Glutamatergic neuron (in vitro differentiated cells): Measurements from ENCODE around the gene ABCA13. TPM values are rescaled to one million over a fixed set of nuclear protein-coding genes. Genes with fewer than 3 reads are reported as not detected.

ENCODE experiments used
- DNase-seq: peaks from one replicate; pipeline ENCODE4 v3.0.0; 2022
- H3K27ac Mint-ChIP-seq: one replicate; pipeline ENCODE4 v1.8.0; 2020; ENCODE audit warnings: mild to moderate bottlenecking, mixed read lengths, inconsistent platforms; ENCODE audit not compliant: unreplicated experiment
- H3K27me3 Mint-ChIP-seq: one replicate; pipeline ENCODE4 v1.8.0; 2020; ENCODE audit warnings: mild to moderate bottlenecking, moderate library complexity, mixed read lengths, inconsistent platforms; ENCODE audit not compliant: unreplicated experiment
- H3K36me3 Mint-ChIP-seq: one replicate; pipeline ENCODE4 v1.8.0; 2020; ENCODE audit warnings: mild to moderate bottlenecking, mixed read lengths, inconsistent platforms; ENCODE audit not compliant: unreplicated experiment
- H3K4me1 Mint-ChIP-seq: one replicate; pipeline ENCODE4 v1.8.0; 2020; ENCODE audit warnings: mild to moderate bottlenecking, low read depth, mixed read lengths, inconsistent platforms; ENCODE audit not compliant: unreplicated experiment
- H3K4me3 Mint-ChIP-seq: one replicate; pipeline ENCODE4 v1.8.0; 2020; ENCODE audit warnings: mild to moderate bottlenecking, mixed read lengths, inconsistent platforms; ENCODE audit not compliant: unreplicated experiment
- H3K9me3 Mint-ChIP-seq: one replicate; pipeline ENCODE4 v1.8.0; 2020; ENCODE audit warnings: mild to moderate bottlenecking, moderate library complexity, mixed read lengths, inconsistent platforms; ENCODE audit not compliant: unreplicated experiment
- total RNA-seq: library from RNA; stranded (reverse); fragmentation: NEBNext Ultra II Directional; extraction: Animal tissue kit (Norgen Biotek cat#: 25700); gene quantifications from one replicate; pipeline ENCODE4 v1.2.1, GENCODE V29; 2021; ENCODE audit not compliant: unreplicated experiment
- TF ChIP-seq, protein P1 (sequence below): fragments of 200-600 bp; sonication (generic); IDR thresholded peaks from one replicate; pipeline ENCODE4 v1.5.0; 2021; ENCODE audit not compliant: partially characterized antibody, unreplicated experiment

ABCA13 gene
- total RNA-seq, 1 donor from 2014 or later: 0.61 TPM

DNA sequence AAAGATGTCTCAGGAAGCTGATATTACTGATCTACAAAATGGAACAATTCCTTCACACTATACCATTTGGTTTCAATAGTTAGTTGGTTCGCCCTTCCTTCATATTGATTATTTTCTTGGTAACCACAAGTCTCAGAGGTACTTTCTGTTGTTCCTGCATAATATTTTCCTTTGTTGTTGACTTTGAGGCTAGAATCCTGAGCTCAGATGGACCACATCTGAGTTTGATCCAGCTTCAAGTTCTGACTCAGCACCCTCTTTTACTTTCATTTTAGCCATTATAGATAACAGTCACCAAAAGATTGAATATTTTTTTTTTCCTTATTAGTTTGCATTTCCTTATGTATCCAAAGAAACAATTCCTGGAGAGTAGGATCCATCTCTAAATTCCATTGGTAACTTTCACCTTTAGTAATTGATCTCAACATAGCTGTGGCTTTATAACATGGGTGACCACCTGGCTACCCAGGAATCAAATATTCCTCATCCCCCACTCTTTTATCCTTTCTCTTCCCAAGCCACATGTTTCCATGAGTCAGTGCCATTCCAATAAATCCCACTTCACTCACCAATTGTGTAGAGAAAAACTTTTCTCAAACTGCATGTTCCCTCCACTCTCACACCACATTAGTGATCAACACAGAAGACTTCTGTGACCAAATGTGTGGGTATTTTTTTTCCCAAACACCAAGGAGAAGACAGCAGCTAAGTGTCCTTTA is 9.7 kb upstream of the ABCA13 start:
- H3K4me3 Mint-ChIP-seq: no peak overlapping the region
- peaks cover 3% of the 10 kb centered on the region for H3K9me3 Mint-ChIP-seq
- H3K27ac Mint-ChIP-seq: no peak overlapping the region
- no peaks in the 10 kb centered on the region for H3K27me3 Mint-ChIP-seq
- TF ChIP-seq, protein P1, sequence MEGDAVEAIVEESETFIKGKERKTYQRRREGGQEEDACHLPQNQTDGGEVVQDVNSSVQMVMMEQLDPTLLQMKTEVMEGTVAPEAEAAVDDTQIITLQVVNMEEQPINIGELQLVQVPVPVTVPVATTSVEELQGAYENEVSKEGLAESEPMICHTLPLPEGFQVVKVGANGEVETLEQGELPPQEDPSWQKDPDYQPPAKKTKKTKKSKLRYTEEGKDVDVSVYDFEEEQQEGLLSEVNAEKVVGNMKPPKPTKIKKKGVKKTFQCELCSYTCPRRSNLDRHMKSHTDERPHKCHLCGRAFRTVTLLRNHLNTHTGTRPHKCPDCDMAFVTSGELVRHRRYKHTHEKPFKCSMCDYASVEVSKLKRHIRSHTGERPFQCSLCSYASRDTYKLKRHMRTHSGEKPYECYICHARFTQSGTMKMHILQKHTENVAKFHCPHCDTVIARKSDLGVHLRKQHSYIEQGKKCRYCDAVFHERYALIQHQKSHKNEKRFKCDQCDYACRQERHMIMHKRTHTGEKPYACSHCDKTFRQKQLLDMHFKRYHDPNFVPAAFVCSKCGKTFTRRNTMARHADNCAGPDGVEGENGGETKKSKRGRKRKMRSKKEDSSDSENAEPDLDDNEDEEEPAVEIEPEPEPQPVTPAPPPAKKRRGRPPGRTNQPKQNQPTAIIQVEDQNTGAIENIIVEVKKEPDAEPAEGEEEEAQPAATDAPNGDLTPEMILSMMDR: no peak
- peaks cover 2% of the 10 kb centered on the region for H3K4me1 Mint-ChIP-seq
- DNase-seq: no peak
- H3K36me3 Mint-ChIP-seq: no peaks in the 10 kb centered on the region

DNA sequence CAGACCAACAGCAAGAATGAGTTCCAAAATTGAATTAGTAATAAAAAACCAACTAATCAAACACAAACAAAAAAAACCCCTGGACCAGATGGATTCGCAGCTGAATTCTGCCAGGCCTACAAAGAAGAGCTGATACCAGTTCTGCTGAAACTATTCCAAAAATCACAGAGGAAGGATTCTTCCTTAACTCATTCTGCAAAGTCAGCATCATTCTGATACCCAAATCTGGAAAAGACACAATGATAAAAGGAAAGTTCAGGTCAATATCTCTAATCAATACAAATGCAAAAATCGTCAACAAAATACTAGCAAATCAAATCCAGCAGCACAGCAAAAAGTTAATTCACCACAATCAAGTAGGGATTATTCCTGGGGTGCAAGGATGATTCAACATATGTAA is 6.1 kb upstream of the ABCA13 start:
- no peaks in the 10 kb centered on the region for H3K36me3 Mint-ChIP-seq
- TF ChIP-seq, protein P1: no peak
- H3K4me1 Mint-ChIP-seq: no peaks in the 10 kb centered on the region
- H3K4me3 Mint-ChIP-seq: no peak overlapping the region
- DNase-seq: no peak
- no peak overlapping the region for H3K27ac Mint-ChIP-seq
- no peaks in the 10 kb centered on the region for H3K27me3 Mint-ChIP-seq
- peaks cover 3% of the 10 kb centered on the region for H3K9me3 Mint-ChIP-seq

DNA sequence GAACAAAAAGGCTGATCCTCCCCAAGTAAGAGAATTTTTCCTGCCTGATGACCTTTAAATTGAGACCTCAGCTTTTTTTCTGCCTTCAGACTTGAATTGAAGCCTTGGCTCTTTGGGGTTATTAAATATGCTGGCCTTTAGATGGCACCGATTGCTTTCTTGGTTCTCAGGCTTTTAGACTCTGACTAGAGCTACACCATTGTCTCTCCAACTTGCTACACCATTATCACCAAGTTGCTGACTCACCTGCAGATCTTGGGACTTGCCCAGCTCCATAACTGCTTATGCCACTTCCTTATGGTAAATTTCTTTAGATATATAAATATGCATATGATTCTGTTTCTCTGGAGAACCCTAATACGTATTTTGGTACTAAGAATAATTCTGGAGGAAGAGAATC is 3.1 kb upstream of the ABCA13 start:
- no peak for DNase-seq
- TF ChIP-seq, protein P1: no peak
- H3K9me3 Mint-ChIP-seq: no peaks in the 10 kb centered on the region
- no peaks in the 10 kb centered on the region for H3K27me3 Mint-ChIP-seq
- H3K4me1 Mint-ChIP-seq: peaks cover 3% of the 10 kb centered on the region
- no peak overlapping the region for H3K4me3 Mint-ChIP-seq
- no peaks in the 10 kb centered on the region for H3K36me3 Mint-ChIP-seq
- no peak overlapping the region for H3K27ac Mint-ChIP-seq

DNA sequence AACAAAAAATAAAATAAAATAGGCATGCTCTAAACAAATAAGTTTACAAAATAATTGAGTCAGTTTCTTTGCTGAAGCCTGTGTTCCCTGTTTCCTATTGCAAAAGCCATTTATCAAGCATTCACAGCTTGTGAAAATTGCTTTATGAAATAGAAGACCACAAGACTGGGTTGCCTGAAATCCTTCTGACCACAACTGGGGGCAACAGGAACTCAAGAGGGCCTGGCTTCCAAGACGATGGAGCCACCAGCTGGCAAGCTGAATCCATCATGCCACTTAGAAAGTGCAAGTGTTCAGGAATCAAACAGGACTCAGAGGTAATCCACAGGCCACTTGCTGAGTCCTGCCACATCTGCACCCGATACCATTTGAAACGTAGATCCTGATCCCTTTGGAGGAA is 752 bp upstream of the ABCA13 start:
- H3K9me3 Mint-ChIP-seq: no peaks in the 10 kb centered on the region
- TF ChIP-seq, protein P1: no peak
- no peaks in the 10 kb centered on the region for H3K36me3 Mint-ChIP-seq
- no peak overlapping the region for H3K4me3 Mint-ChIP-seq
- peaks cover 3% of the 10 kb centered on the region for H3K4me1 Mint-ChIP-seq
- DNase-seq: no peak
- no peaks in the 10 kb centered on the region for H3K27me3 Mint-ChIP-seq
- no peak overlapping the region for H3K27ac Mint-ChIP-seq

DNA sequence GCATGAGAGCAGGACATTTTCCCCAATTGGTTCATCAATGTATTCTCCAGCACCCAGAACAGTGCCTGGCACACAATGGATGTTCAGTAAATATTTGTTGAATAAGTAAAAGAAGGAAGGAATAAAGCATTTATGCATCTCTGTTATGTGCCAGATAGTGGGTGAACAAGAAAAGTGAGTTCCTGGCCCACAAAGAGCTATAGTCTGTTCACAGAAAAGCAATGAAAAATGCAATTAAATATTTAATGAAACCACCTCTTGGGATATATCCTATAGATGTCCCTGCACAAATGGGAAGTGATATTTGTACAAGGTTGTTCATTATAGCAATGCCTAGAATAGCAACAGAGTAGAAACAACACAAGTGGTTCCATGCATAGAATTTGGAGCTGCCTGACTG is 2.1 kb downstream of the ABCA13 start:
- TF ChIP-seq, protein P1: no peak
- peaks cover 3% of the 10 kb centered on the region for H3K4me1 Mint-ChIP-seq
- no peaks in the 10 kb centered on the region for H3K9me3 Mint-ChIP-seq
- H3K4me3 Mint-ChIP-seq: no peak overlapping the region
- DNase-seq: no peak
- no peak overlapping the region for H3K27ac Mint-ChIP-seq
- H3K36me3 Mint-ChIP-seq: no peaks in the 10 kb centered on the region
- no peaks in the 10 kb centered on the region for H3K27me3 Mint-ChIP-seq
